Neural cell (in vitro differentiated cells): Measurements from ENCODE around the gene TBC1D24. TPM values are rescaled to one million over a fixed set of nuclear protein-coding genes. Genes with fewer than 3 reads are reported as not detected.

Source experiments
- H2AFZ ChIP-seq: fragments of 200-600, 300-800 bp; sonication (generic), shearing (Covaris generic); 2 replicates; pipeline ENCODE4 v1.6.0; 2014; ENCODE audit warnings: low read depth, mild to moderate bottlenecking, antibody characterized with exemption, low read length, moderate library complexity
- H3F3A ChIP-seq: fragments of 200-600 bp; shearing (Covaris generic); 2 replicates; pipeline ENCODE4 v1.6.1; 2016; ENCODE audit warnings: mild to moderate bottlenecking, moderate library complexity, mixed read lengths, antibody characterized with exemption, low read length; ENCODE audit not compliant: insufficient read depth, poor library complexity, severe bottlenecking
- H3K27ac ChIP-seq: fragments of 200-600, 300-800 bp; sonication (generic), shearing (Covaris generic); 2 replicates; pipeline ENCODE4 v1.5.1; 2014; ENCODE audit warnings: mild to moderate bottlenecking, low read length, moderate library complexity
- H3K27me3 ChIP-seq: fragments of 300-800, 200-600 bp; sonication (generic), shearing (Covaris generic); 2 replicates; pipeline ENCODE4 v1.6.0; 2014; ENCODE audit warnings: mild to moderate bottlenecking, low read depth, low read length, moderate library complexity; ENCODE audit not compliant: insufficient read depth
- H3K36me3 ChIP-seq: fragments of 300-800, 200-600 bp; sonication (generic), shearing (Covaris generic); 2 replicates; pipeline ENCODE4 v1.5.1; 2014; ENCODE audit warnings: mild to moderate bottlenecking, antibody characterized with exemption, low read length, moderate library complexity; ENCODE audit not compliant: insufficient read depth
- H3K4me2 ChIP-seq: fragments of 300-800, 200-600 bp; sonication (generic), shearing (Covaris generic); 2 replicates; pipeline ENCODE4 v1.6.0; 2014; ENCODE audit warnings: mild to moderate bottlenecking, low read length
- H3K4me3 ChIP-seq: fragments of 300-800, 200-600 bp; sonication (generic), shearing (Covaris generic); 2 replicates; pipeline ENCODE4 v1.5.1; 2014; ENCODE audit warnings: mild to moderate bottlenecking, low read length, moderate library complexity
- H3K79me2 ChIP-seq: fragments of 200-600 bp; shearing (Covaris generic); replicated peaks from 2 replicates; pipeline ENCODE4 v1.6.0; 2014; ENCODE audit warnings: mild to moderate bottlenecking, low read length, moderate library complexity; ENCODE audit not compliant: insufficient read depth
- H3K9ac ChIP-seq: fragments of 300-800, 200-600 bp; sonication (generic), shearing (Covaris generic); 2 replicates; pipeline ENCODE4 v1.6.1; 2016; ENCODE audit warnings: mild to moderate bottlenecking, low read length, mixed read lengths
- H3K9me2 ChIP-seq: fragments of 200-600 bp; shearing (Covaris generic); 2 replicates; pipeline ENCODE4 v1.6.1; 2016; ENCODE audit warnings: mild to moderate bottlenecking, low read length, mixed read lengths; ENCODE audit not compliant: insufficient read depth
- H3K9me3 ChIP-seq: fragments of 200-600, 300-800 bp; sonication (generic), shearing (Covaris generic); 2 replicates; pipeline ENCODE4 v1.6.1; 2016; ENCODE audit warnings: mild to moderate bottlenecking, mixed run types, low read length, moderate library complexity, mixed read lengths
- H4K20me1 ChIP-seq: fragments of 200-600 bp; shearing (Covaris generic); 2 replicates; pipeline ENCODE4 v1.6.1; 2016; ENCODE audit warnings: mild to moderate bottlenecking, mixed run types; ENCODE audit not compliant: insufficient read depth
- CTCF ChIP-seq: fragments of 450-650 bp; IDR thresholded peaks from 2 replicates; pipeline ENCODE4 v1.5.1; 2014; ENCODE audit warnings: antibody characterized with exemption, mild to moderate bottlenecking, moderate library complexity; ENCODE audit not compliant: poor library complexity, severe bottlenecking
- EP300 ChIP-seq: fragments of 450-650 bp; conservative IDR thresholded peaks from 2 replicates; pipeline ENCODE4 v1.6.1; 2014; ENCODE audit warnings: antibody characterized with exemption, mild to moderate bottlenecking, moderate library complexity; ENCODE audit not compliant: poor library complexity, severe bottlenecking
- EZH2 ChIP-seq: fragments of 200-600, 300-800 bp; shearing (Covaris generic), sonication (generic); IDR thresholded peaks from 2 replicates; pipeline ENCODE4 v1.6.1; 2014; ENCODE audit warnings: antibody characterized with exemption, low read length, borderline replicate concordance, mild to moderate bottlenecking; ENCODE audit not compliant: insufficient read depth, poor library complexity, severe bottlenecking
- MXI1 ChIP-seq: fragments of 450-650 bp; conservative IDR thresholded peaks from 2 replicates; pipeline ENCODE4 v1.6.1; 2014; ENCODE audit warnings: antibody characterized with exemption, mild to moderate bottlenecking; ENCODE audit not compliant: poor library complexity, severe bottlenecking
- POLR2AphosphoS5 ChIP-seq: IDR thresholded peaks from 2 replicates; pipeline ENCODE4 v1.6.1; 2012
- RAD21 ChIP-seq: fragments of 450-650 bp; conservative IDR thresholded peaks from 2 replicates; pipeline ENCODE4 v1.6.1; 2014; ENCODE audit warnings: antibody characterized with exemption, mild to moderate bottlenecking, moderate library complexity
- SMC3 ChIP-seq: fragments of 450-650 bp; conservative IDR thresholded peaks from 2 replicates; pipeline ENCODE4 v1.6.1; 2014; ENCODE audit warnings: antibody characterized with exemption, mild to moderate bottlenecking, moderate library complexity; ENCODE audit not compliant: poor library complexity
- TAF1 ChIP-seq: IDR thresholded peaks from 2 replicates; pipeline ENCODE4 v1.6.1; 2012; ENCODE audit warnings: low read depth
- polyA plus RNA-seq: library from polyadenylated mRNA; depleted of rRNA; stranded (reverse); fragments of >200 nt; gene quantifications from 2 replicates; pipeline ENCODE4 v1.2.3, GENCODE V29; 2014
- TF ChIP-seq, protein P1 (sequence below): IDR thresholded peaks from 2 replicates; pipeline ENCODE4 v1.6.1; 2012; ENCODE audit warnings: borderline replicate concordance

TBC1D24 gene
- polyA plus RNA-seq, 1 donor from 2014 or later: 27.1 TPM

DNA sequence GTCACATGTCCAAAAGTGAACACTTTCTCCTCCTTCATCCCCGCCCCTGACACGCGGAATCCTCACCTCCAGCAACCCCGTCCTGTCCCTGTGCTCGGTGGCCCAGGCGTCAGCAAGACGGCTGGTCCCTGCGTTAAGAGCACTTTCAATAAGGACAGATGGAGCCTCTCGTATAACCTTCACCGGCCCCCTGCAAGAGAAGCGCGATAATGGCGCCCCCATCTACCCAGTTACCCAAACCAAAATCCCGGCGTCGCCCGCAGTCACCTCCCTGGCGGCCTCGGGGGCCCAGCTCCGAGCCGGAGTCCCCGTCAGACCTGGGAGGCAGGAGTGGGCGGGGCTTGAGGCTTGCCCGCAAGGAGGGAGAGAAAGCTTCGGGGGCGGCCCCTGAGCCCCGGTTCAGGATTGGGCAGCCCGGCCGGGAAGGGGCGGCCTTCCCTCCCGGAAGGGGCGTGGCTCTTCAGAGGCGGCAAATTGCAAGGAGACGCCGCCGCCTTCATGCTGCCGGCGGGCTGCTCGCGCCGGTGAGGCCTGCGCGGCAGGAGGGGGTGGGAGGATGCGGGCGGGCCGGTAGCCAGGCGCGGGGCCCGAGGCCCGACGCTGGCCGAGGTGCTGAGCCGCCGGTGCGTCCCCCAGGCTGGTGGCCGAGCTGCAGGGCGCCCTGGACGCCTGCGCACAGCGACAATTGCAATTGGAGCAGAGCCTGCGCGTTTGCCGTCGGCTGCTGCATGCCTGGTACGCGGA, 15.1 kb upstream of the TBC1D24 start, which contains the start of gene TEDC2:
TEDC2 (plus strand) TSS at position 463 of the 744 bp plus-strand sequence; CDS start at position 499, 36 bp downstream.
- Histone ChIP-seq H3K4me2 (peak within 1 kb of the TSS; percentile 74), H3K9me3 (no peaks in the 10 kb centered on the region), H3K4me3 (peak within 1 kb of the TSS; percentile 66), H3F3A (no peaks in the 10 kb centered on the region), H3K9ac (peak within 1 kb of the TSS; percentile 55), H3K79me2 (no peaks in the 10 kb centered on the region), H3K9me2 (no peaks in the 10 kb centered on the region), H2AFZ (peak within 1 kb of the TSS; percentile 46), H3K27ac (no peak within 1 kb of the TSS), H3K36me3 (no peaks in the 10 kb centered on the region), H4K20me1 (no peaks in the 10 kb centered on the region), H3K27me3 (no peaks in the 10 kb centered on the region)
- TF ChIP-seq TAF1 (peak; percentile 21), CTCF (no peak), POLR2AphosphoS5 (peak; percentile 65), SMC3 (peak; percentile 39), MXI1 (peak; percentile 100), EP300 (no peak), EZH2 (no peak), RAD21 (no peak)
- TF ChIP-seq, protein P1, sequence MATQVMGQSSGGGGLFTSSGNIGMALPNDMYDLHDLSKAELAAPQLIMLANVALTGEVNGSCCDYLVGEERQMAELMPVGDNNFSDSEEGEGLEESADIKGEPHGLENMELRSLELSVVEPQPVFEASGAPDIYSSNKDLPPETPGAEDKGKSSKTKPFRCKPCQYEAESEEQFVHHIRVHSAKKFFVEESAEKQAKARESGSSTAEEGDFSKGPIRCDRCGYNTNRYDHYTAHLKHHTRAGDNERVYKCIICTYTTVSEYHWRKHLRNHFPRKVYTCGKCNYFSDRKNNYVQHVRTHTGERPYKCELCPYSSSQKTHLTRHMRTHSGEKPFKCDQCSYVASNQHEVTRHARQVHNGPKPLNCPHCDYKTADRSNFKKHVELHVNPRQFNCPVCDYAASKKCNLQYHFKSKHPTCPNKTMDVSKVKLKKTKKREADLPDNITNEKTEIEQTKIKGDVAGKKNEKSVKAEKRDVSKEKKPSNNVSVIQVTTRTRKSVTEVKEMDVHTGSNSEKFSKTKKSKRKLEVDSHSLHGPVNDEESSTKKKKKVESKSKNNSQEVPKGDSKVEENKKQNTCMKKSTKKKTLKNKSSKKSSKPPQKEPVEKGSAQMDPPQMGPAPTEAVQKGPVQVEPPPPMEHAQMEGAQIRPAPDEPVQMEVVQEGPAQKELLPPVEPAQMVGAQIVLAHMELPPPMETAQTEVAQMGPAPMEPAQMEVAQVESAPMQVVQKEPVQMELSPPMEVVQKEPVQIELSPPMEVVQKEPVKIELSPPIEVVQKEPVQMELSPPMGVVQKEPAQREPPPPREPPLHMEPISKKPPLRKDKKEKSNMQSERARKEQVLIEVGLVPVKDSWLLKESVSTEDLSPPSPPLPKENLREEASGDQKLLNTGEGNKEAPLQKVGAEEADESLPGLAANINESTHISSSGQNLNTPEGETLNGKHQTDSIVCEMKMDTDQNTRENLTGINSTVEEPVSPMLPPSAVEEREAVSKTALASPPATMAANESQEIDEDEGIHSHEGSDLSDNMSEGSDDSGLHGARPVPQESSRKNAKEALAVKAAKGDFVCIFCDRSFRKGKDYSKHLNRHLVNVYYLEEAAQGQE: peak; percentile 15

- peak overlapping the region; percentile 55 for H3K9ac ChIP-seq
- H4K20me1 ChIP-seq: no peaks in the 10 kb centered on the region
- H3K9me3 ChIP-seq: no peaks in the 10 kb centered on the region
- no peak overlapping the region for H2AFZ ChIP-seq
- peak overlapping the region; percentile 70 for H3K4me2 ChIP-seq
- peak overlapping the region; percentile 66 for H3K4me3 ChIP-seq
- no peaks in the 10 kb centered on the region for H3K36me3 ChIP-seq
- H3K79me2 ChIP-seq: no peaks in the 10 kb centered on the region
- no peaks in the 10 kb centered on the region for H3K9me2 ChIP-seq
- no peaks in the 10 kb centered on the region for H3F3A ChIP-seq
- H3K27me3 ChIP-seq: no peaks in the 10 kb centered on the region
- no peak overlapping the region for H3K27ac ChIP-seq
- TF ChIP-seq EP300 (no peak), CTCF (no peak), SMC3 (no peak), MXI1 (no peak), POLR2AphosphoS5 (no peak), TAF1 (no peak), RAD21 (no peak), EZH2 (no peak)
- TF ChIP-seq, protein P1: no peak
Measured at GRCh38 chr16:2460391-2460713, 14.6 kb upstream of the TBC1D24 start.
